Right cardiac atrium (tissue), 5 donors: ENCODE results near the gene COBL. TPM values are rescaled to one million over a fixed set of nuclear protein-coding genes. Genes with fewer than 3 reads are reported as not detected.

ENCODE experiments used
- ATAC-seq, 2 donors: fragments of 200-7000 bp; cut with Tn5 transposase; one replicate each; pipeline versions ENCODE4 v1.8.0 to v1.9.1; 2020; ENCODE audit warnings: moderate library complexity in 2 of 2, mild to moderate bottlenecking in 1 of 2
- DNase-seq, 3 donors: peaks; one replicate each; pipeline ENCODE4 v3.0.0-alpha.2; 2020
- H3K27ac ChIP-seq: one replicate; pipeline ENCODE4 v1.5.1; 2013; ENCODE audit warnings: mild to moderate bottlenecking, low read length, control low read depth, moderate library complexity
- H3K27me3 ChIP-seq: one replicate; pipeline ENCODE4 v1.6.1; 2013; ENCODE audit not compliant: control insufficient read depth, insufficient read depth
- H3K4me1 ChIP-seq: one replicate; pipeline ENCODE4 v1.6.1; 2013; ENCODE audit warnings: low read length; ENCODE audit not compliant: control insufficient read depth, insufficient read depth
- H3K4me3 ChIP-seq: one replicate; pipeline ENCODE4 v1.5.1; 2013; ENCODE audit warnings: low read length, control low read depth
- H3K9me3 ChIP-seq: one replicate; pipeline ENCODE4 v1.6.1; 2013; ENCODE audit warnings: low read length; ENCODE audit not compliant: control insufficient read depth
- WGBS: extraction: QIAGEN DNeasy Blood & Tissue Kit; methylation state at CpG from one replicate; pipeline ENCODE4 v1.1.7; 2013; 5-methylcytosine and 5-hydroxymethylcytosine counted together
- intact Hi-C, 4 donors: fragments of 100-400 bp; cut with DNase I; formaldehyde crosslinking; loops; one replicate each; pipeline versions ENCODE4 v1.11.0 to v1.14.0; 2022 to 2023
- polyA plus RNA-seq: library from polyadenylated mRNA; stranded (reverse); fragments of 200-250 nt; gene quantifications from one replicate; pipeline ENCODE4 v1.2.3, GENCODE V29; 2013
- total RNA-seq, 4 donors: library from RNA; stranded (reverse); fragmentation: NEBNext Ultra II Directional; extraction: Animal tissue kit (Norgen Biotek cat#: 25700); gene quantifications; one replicate each; pipeline ENCODE4 v1.2.1, GENCODE V29; 2021
- donor health status: healthy with polysubstance abuse.
- donor health status: DM: no; HTN: yes; CAD: no.
- donor health status: DM: no; HTN: no; CAD: no.
- donor health status: DM: no; HTN: yes; CAD: no; lungs with severe emphysema.
- donor health status: DM: yes; HTN: yes; CAD: no.

The COBL gene
- total and polyA plus RNA-seq, 5 donors = 27.0 to 56.5 (median 53.3) TPM

DNA sequence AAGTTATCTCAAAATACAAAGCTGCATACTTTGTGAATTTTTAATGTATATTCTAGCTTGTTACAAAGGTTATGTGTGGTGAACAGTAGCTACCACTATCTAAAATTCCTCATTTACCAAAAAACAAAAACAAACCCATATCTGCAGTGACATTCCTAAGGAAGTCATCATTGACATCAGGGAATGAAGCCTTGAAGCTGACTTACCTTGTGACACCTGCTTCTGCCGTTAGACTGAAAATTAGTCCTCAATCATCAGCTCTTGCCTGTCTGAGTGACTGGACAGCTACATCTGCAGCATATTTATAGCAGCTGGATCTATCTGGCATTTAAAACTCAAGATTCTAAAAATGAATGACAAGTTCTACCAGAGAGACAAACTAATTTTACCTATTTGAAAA lies 43.2 kb downstream of the COBL start:
- Histone ChIP-seq H3K27me3 (no peaks in the 10 kb centered on the region), H3K4me3 (no peak overlapping the region), H3K27ac (no peak overlapping the region), H3K4me1 (no peaks in the 10 kb centered on the region), H3K9me3 (no peaks in the 10 kb centered on the region)
- intact Hi-C loops = no loop called here
- 45% methylated on average over 1 of the region's 1 CpG for WGBS
- no peak for DNase-seq
- ATAC-seq = no peak

GRCh38 chr7:51270965-51271364 lies 45.6 kb downstream of the COBL start:
- H3K27ac ChIP-seq = no peak overlapping the region
- H3K9me3 ChIP-seq = no peaks in the 10 kb centered on the region
- intact Hi-C loops = no loop called here
- H3K27me3 ChIP-seq = no peaks in the 10 kb centered on the region
- DNase-seq (no peak), ATAC-seq (no peak)
- H3K4me3 ChIP-seq = no peak overlapping the region
- WGBS = 94% methylated on average over 5 of the region's 5 CpGs
- H3K4me1 ChIP-seq = no peaks in the 10 kb centered on the region

DNA sequence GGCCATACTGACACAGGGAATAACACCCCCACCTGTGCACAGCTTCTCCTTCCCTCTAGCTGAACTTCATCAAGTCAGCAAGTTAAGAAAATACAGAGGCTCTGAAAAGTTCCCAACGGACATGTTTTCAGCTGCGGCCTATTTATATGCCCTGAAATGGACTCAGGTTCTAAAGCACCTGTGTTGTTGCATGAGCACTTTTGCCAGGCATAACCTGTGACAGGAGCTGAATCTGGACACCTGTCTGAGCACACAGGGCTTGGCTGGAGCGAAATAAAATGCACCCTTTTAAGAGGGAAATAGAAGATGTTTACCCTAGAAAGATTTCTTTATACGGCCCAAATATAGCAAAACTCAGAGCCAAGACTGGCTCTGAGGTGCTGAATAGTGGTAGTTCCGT lies 46.7 kb downstream of the COBL start:
- no peak overlapping the region for H3K4me3 ChIP-seq
- H3K9me3 ChIP-seq = no peaks in the 10 kb centered on the region
- peaks cover 4% of the 10 kb centered on the region for H3K4me1 ChIP-seq
- ATAC-seq (no peak), DNase-seq (no peak)
- WGBS = 67% methylated on average over 5 of the region's 5 CpGs
- no peaks in the 10 kb centered on the region for H3K27me3 ChIP-seq
- no peak overlapping the region for H3K27ac ChIP-seq
- intact Hi-C loops = no loop called here

GRCh38 chr7:51269321-51269720 lies 47.3 kb downstream of the COBL start:
- intact Hi-C loops = no loop called here
- Histone ChIP-seq H3K4me3 (no peak overlapping the region), H3K4me1 (peaks cover 4% of the 10 kb centered on the region), H3K27me3 (no peaks in the 10 kb centered on the region), H3K9me3 (no peaks in the 10 kb centered on the region), H3K27ac (no peak overlapping the region)
- ATAC-seq (no peak), DNase-seq (no peak)
- whole genome bisulfite sequencing = 83% methylated on average over 10 of the region's 10 CpGs

GRCh38 chr7:51268859-51269258 lies 47.8 kb downstream of the COBL start:
- H3K4me1 ChIP-seq = peaks cover 4% of the 10 kb centered on the region
- H3K4me3 ChIP-seq = no peak overlapping the region
- H3K27ac ChIP-seq = no peak overlapping the region
- intact Hi-C loops = no loop called here
- no peaks in the 10 kb centered on the region for H3K9me3 ChIP-seq
- H3K27me3 ChIP-seq = no peaks in the 10 kb centered on the region
- 89% methylated on average over 7 of the region's 7 CpGs for WGBS
- DNase-seq = no peak
- ATAC-seq = no peak

DNA sequence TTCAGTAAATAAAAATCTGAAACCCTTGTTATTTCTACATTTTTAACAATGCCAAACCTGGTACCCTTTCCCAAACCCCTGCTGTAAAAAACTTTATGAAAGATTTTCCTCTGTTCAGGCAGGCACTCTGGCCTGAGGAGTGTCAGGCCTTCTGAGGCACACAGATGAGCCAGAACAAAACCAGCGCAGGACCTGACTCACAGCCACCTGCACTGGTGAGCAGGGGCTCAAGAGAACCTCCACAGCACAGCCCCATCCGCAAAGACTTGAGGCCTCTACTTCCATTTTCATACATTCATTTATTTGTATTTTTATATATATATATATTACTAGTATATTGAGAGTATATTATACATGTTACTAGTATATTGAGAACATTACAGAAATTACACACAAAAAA lies 49.4 kb downstream of the COBL start:
- H3K27ac ChIP-seq = no peak overlapping the region
- 93% methylated on average over 2 of the region's 2 CpGs for WGBS

DNA sequence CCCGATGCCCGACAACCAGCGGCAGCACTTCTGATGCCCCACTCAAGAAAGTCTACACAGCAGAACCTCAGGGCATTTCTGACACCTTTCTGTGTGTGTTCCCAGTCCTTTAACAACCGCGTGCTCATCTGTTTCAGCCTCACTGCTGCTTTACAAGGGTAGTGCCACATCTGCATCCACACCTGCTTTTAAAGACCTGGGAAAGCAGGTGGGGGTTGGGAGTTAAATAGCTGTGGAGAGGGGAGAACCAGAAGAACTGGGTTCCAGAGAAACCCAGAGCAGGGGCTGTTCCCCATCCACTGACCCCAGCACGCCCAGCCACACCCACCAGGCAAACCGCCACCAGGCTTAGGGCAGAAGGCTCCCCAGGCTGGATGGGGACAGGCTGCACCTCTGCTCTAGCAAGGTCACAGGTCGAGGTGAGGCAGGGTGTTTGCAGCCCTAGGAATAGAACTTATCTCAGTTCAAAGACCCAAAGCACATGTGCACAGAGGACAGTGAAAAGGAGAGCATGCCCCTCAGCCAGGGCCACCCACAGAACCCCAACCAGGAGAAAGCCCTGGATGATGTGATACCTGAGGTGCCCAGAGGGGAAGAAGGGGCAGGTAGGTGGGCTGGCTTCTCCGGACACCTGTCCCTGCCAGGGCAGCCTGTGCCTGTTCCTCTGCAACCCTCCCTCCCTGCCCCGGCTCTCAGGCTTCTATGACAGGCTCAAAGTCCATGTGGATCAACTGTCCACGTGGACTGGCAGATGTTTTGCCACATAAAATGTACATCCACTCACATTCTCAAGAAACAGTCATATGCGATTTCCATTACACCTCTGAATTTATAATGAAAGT lies 51.3 kb downstream of the COBL start:
- Histone ChIP-seq H3K27ac (no peak overlapping the region), H3K27me3 (no peaks in the 10 kb centered on the region), H3K4me1 (peaks cover 15% of the 10 kb centered on the region), H3K9me3 (no peaks in the 10 kb centered on the region), H3K4me3 (no peak overlapping the region)
- WGBS = 90% methylated on average over 12 of the region's 12 CpGs
- intact Hi-C loops = no loop called here
- no peak for ATAC-seq
- no peak for DNase-seq

More for the DNA sequence above, 49.4 kb downstream of the COBL start:
- Histone ChIP-seq H3K9me3 (no peaks in the 10 kb centered on the region), H3K4me3 (no peak overlapping the region), H3K27me3 (no peaks in the 10 kb centered on the region), H3K4me1 (peaks cover 14% of the 10 kb centered on the region)
- DNase-seq (no peak), ATAC-seq (no peak)
- intact Hi-C loops = no loop called here

DNA sequence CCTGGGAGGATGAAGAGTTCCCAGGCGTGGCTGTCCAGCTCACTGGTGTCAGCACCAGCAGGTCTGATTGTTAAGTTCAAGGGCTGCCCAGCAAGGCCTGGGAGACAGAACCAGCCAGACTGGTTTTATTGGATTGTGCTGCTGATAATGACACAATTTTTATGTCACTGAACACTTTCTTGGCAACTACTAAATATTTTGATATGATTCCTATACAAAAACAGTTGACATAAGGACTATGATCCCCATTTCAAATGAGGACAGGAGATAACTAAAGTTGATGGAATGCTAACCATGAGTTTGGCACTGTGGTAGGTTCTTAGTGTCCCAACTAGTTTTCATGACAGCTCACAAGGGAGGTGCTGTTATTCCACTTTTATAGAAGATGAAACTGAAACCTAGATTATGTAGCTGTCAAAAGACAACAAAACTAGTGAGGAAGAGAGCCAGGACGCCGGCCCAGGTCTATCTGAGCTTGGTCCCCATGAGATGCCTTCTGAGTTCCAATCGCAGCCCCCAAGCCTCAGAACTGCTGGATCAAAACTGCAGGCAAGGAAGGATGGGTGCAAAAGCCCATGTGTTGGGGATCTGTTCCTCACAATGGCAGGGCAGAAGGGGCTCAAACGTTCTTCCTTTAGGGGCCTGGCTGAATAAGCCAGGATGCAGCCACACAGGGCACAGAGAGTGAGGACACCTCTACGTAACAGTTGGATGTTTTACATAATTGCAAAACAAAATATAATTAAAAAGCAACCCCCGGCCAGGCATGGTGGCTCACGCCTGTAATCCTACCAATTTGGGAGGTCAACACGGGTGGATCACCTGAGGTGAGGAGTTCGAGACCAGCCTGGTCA lies 52.8 kb downstream of the COBL start:
- DNase-seq = peak in 1 of 3 donors; percentile 37
- H3K27me3 ChIP-seq = no peaks in the 10 kb centered on the region
- peaks cover 15% of the 10 kb centered on the region for H3K4me1 ChIP-seq
- ATAC-seq = peak; percentile 49 to 80
- no peak overlapping the region for H3K4me3 ChIP-seq
- no peaks in the 10 kb centered on the region for H3K9me3 ChIP-seq
- intact Hi-C loops = no loop called here
- WGBS = 70% methylated on average over 10 of the region's 10 CpGs
- peak overlapping the region; percentile 79 for H3K27ac ChIP-seq

GRCh38 chr7:51262796-51263531 lies 53.6 kb downstream of the COBL start:
- Histone ChIP-seq H3K27me3 (no peaks in the 10 kb centered on the region), H3K9me3 (no peaks in the 10 kb centered on the region), H3K27ac (peak overlapping the region; percentile 33), H3K4me1 (peaks cover 15% of the 10 kb centered on the region), H3K4me3 (no peak overlapping the region)
- no peak for DNase-seq
- 81% methylated on average over 12 of the region's 12 CpGs for WGBS
- ATAC-seq = peak in 1 of 2 donors; percentile 22
- intact Hi-C loops = no loop called here

DNA sequence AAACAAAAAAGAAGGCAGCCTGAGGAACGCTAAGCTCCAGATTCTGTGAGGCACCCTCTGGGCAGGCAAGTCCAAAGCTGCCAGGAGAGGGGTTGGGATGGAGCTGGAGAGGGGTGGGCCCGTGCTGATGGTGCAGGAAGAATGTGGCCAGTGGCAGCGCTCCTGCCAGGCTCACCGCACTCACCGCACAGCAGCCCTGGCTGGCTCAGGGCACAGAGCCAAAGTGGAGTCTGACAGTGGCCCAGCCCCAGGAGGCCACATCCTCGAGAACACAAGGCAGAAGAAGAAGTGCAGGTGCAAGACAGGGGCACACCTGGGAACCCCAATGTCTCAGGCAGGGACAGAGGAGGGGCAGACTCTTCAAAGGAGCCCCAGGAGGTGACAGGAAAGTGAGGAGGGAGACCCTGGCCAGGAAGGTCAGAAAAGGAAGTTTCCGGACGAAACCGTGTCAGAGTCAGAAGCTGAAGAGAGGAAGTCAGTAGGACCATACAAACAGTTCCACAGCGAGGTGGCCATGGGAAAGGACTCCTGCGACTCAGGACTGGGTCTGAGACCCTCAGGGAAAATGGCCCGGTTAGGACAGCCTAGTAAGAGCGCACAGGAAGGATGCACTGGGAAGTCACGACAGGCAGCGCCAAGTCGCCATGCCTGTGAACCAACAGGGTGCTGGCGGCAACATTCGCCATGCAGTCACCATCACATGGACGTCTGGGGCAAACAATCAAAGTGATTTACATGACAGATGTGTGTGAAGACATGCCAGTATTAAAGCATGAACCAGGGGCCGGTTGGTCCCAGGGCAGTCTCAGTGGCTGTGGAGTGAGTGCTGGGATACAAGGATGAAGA lies 54.4 kb downstream of the COBL start:
- H3K9me3 ChIP-seq = no peaks in the 10 kb centered on the region
- intact Hi-C loops = no loop called here
- no peaks in the 10 kb centered on the region for H3K27me3 ChIP-seq
- peaks cover 15% of the 10 kb centered on the region for H3K4me1 ChIP-seq
- ATAC-seq (peak in 1 of 2 donors; percentile 6), DNase-seq (no peak)
- WGBS = 74% methylated on average over 20 of the region's 20 CpGs
- peak overlapping the region; percentile 56 for H3K27ac ChIP-seq
- H3K4me3 ChIP-seq = no peak overlapping the region
